SHP77 treated with DMSO at 0.1 percent for 48 hours (cell line): Measurements from ENCODE around the gene HMOX1.

Source experiments
- DNase-seq: peaks from one replicate; lab custom pipeline; 2025; lab: John Stamatoyannopoulos, UW

The HMOX1 gene

GRCh38 chr22:35380537-35381423 lies at the start of gene HMOX1:
HMOX1 (plus strand) TSS chr22:35381096; CDS start chr22:35381174, 78 bp downstream.
- DNase-seq: peak; percentile 66

- DNase-seq: no peak
Measured at GRCh38 chr22:35332278-35332677, 48.6 kb upstream of the HMOX1 start.

GRCh38 chr22:35333220-35333619 lies 47.7 kb upstream of the HMOX1 start:
- no peak for DNase-seq

- DNase-seq: no peak
Measured at GRCh38 chr22:35334004-35334403, 46.9 kb upstream of the HMOX1 start.

GRCh38 chr22:35335468-35335867 lies 45.4 kb upstream of the HMOX1 start:
- DNase-seq: no peak

- DNase-seq: no peak
Measured at GRCh38 chr22:35335936-35336781, 44.7 kb upstream of the HMOX1 start.

- DNase-seq: no peak
Measured at GRCh38 chr22:35337932-35338331, 43.0 kb upstream of the HMOX1 start.

GRCh38 chr22:35341090-35341874 lies 39.6 kb upstream of the HMOX1 start:
- DNase-seq: no peak

- DNase-seq: no peak
Measured at GRCh38 chr22:35342390-35342789, 38.5 kb upstream of the HMOX1 start.

- no peak for DNase-seq
Measured at GRCh38 chr22:35343664-35344550, 37.0 kb upstream of the HMOX1 start.

- DNase-seq: no peak
Measured at GRCh38 chr22:35344956-35345690, 35.8 kb upstream of the HMOX1 start.

GRCh38 chr22:35345808-35346505 lies 34.9 kb upstream of the HMOX1 start:
- no peak for DNase-seq

GRCh38 chr22:35346596-35347220 lies 34.2 kb upstream of the HMOX1 start:
- no peak for DNase-seq

- DNase-seq: no peak
Measured at GRCh38 chr22:35347462-35347861, 33.4 kb upstream of the HMOX1 start.

- DNase-seq: no peak
Measured at GRCh38 chr22:35348026-35348590, 32.8 kb upstream of the HMOX1 start.

GRCh38 chr22:35348703-35349102 lies 32.2 kb upstream of the HMOX1 start:
- DNase-seq: no peak

GRCh38 chr22:35349368-35349703 lies 31.6 kb upstream of the HMOX1 start:
- DNase-seq: peak; percentile 54

GRCh38 chr22:35349704-35350538 lies 31.0 kb upstream of the HMOX1 start:
- peak; percentile 54 for DNase-seq
